ENCODE data around the gene ERBB4.
"Not testable (repeated sequence)": the region's sequence is repeated elsewhere in the genome, so short reads cannot be mapped to it uniquely, and the experiment has no call there.

ERBB4 gene

DNA sequence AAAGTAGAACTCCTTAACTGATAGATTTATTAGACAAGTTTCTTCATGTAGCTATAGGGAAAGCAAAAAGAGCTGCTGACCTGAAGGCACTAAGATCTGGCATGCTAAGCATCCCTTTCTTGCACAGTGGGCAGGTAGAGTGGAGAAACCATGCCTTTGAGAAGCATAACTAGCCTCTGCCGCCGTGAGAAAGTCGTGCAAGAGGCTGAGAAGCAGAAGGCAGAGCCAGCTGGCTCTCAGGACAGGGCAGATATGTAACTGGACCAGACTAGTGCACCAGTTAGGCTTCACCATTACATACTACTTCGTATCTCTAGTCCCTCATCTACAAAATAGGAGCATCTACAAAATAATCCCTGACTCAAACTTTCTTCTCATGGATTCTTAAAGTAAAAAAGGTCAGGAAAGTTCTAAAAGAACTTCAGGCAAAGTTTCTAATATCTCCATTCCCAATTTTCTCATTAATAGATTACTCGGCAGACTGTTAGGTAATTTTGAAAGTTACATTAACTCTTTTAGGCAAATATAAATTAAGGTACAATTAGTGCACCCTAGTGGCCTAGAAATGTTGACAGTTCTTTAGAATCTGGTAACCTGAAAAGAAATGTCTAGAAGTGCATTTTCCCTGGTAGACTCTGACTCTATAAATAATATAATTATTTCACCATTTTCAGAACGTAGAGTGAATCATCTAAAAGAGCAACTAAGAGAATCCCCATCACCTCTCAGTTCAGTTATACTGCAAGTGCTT, 10.3 kb downstream of the ERBB4 start:
- no peak for DNase-seq

DNA sequence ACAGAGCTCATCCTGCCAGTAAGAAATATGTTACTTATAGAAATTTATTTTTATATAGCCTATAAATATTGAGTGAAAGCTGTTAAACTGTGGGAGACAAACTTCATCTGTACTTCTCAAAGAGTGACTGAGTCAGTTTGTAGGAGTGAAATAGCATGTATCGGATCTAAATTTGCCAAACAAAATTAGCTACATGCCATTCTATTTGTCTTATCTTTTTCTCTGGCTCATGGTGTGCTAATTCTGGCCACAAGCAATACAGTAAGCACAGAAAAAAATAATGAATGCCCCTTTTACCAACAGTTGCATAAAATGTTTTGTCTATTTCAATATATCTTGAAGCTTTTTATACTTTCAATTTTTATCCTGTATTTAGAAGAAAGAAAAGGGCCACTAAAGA, 12.5 kb downstream of the ERBB4 start:
- DNase-seq = no peak

DNA sequence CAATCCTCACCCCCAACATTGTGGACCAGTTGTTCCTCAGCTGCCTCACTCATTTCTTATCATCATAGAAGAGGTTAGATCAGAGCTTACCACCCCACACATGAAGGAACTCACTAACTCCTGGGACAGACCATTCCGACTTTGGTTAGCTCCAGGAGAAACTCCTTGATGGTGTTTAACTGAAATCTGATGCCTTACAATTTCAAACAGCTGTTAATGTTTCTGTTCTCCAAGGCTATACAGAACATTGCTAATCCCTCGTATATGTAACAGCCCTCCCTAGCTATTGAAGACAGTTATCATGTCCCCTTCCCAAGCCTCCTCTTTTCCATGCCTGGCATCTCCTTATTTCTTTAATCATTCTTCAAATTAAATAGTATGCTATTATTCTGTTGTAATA, 14.8 kb downstream of the ERBB4 start:
- no peak for DNase-seq

DNA sequence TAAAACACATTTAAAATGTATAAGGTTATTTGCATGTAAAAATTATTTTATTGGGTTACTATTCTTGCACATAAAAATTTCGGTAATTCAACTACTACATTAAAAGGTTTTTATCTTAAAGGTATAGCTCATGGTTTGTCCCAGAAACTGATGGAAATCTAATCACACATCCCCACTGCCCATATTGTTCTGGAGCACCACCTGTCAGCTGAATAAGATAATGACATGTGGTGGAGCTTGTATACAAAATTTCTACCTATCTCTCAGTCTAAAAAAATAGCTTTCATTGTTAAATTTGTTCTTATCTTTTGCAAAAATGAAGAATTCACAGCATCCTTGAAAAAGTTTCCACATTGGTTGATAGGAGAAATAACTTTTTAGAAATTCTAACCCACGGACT, 18.3 kb downstream of the ERBB4 start:
- no peak for DNase-seq

DNA sequence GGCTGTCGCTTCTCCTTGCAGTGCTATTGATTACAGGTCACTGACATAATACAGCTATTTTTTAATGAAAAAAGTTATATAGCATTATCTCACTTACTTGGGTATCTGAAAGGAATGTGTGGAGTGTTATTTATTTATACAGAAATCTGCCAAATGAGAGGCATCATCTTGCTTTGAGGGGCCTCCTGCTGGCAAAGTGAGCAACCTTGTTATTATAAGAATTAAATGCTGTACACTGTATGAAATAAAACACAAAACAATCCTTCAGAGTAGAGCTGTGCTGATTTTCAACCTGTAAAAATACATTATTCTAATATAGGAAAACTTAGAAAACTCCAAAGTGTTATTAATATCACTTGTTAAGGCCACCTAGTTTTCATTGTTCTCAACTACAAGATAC, 20.9 kb downstream of the ERBB4 start:
- no peak for DNase-seq

DNA sequence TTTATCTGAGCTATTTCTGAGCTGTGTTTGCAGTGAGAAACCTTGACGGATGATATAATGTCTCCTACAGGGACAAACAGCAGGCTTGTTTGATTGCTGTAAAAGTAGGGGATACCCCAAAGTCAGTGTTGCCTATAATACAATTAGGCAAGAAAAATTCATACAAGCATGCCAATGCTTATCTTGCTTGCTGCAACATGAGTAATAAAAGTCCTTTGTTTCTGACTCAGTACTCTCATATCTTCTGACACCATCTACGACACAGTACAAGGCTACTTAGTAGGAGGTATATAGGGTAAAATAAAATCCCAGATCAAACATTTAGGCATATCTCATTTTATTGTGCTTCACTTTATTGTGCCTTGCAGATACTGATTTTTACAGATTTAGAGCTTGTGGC, 33.0 kb downstream of the ERBB4 start:
- no peak for DNase-seq

DNA sequence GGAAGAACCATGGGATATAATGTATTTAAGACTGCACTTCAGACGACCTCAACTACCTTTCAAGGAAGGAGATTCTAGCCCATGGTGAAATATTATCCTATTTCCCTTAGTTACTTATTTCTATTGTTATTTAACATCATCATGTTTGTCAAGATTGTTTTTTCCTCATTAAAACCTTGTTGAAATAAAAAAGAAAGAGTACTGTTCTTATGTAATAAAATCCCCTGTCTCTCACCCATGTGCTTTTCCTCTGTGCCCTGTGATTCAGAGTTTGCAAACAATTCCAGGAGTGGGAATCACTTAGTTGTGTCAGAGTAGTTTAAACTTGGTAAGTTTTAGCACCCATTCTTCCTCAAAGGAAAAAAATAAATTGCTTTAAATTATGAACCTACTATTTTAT, 43.6 kb downstream of the ERBB4 start:
- no peak for DNase-seq

DNA sequence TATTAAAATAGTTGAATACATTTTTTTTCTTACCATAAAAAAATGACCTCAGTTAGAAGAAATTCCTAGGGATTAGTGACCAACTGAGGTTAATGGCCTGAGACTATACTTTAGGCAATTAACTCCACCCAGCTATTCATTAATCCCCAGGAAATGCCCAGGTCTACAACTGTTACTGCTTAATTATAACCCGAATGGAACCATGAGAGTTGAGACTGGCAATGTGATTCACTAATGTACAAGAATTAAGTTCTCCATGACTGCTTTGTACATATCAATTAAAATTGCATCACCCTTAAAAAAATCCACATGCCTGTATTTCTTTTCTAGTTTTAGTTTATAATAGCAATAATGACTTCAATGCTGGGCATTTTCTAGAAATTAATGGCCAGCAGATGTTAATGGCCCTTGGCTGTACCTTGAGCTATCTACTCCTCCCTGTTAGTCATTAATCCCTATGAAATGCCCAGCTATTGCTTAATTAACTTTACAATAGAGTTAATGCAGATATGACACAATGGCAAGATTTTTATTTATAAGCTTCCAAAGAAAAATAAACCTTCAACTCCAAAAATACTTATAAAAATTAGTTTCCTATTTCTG, 44.1 kb downstream of the ERBB4 start:
- no peak for DNase-seq

DNA sequence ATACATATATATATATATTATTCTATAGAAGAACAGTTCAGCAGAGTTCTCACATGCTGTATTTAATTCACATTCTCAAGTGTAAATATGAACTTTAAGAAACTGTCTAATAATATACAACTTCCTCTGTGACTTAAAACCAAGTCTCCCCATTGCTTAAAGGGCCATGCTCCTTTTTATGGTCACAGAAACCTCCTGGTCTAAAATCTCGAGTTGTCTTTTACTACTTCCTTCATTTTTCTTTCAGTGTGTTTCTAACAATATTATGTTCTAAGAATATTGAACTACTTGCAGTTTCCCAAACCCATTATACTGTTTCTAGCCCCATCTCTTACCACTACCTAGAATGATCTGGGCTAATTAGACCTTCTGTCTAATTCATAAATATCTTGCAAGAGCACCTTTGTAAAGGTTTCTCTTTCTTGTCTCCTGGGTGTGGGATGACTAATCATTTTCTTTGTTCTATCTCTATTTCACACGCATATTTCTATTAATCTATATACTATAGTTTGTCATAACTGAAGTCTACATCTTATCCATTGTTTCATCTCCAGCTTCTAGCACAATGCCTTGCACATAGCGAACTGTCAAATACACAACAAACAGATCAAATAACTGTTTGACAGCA, 48.8 kb downstream of the ERBB4 start:
- no peak for DNase-seq

DNA sequence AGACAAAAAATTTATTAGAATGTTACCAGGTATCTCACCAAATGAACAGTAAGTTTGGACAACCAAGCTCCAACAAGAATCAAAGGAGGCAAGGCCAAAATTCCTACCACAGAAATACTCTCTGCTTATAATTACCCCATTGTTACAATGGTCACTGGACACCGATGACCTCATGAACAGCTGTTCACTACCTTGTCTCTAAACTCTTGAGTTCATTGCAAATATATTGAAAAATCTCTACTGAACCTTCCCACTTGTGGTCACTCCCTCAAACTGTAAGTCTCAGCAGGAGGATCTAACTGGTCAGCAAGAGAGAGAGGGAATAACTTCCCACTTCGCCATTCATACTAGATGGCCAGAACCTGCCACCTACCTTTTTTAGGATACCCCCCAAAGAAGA, 50.0 kb downstream of the ERBB4 start:
- no peak for DNase-seq

DNA sequence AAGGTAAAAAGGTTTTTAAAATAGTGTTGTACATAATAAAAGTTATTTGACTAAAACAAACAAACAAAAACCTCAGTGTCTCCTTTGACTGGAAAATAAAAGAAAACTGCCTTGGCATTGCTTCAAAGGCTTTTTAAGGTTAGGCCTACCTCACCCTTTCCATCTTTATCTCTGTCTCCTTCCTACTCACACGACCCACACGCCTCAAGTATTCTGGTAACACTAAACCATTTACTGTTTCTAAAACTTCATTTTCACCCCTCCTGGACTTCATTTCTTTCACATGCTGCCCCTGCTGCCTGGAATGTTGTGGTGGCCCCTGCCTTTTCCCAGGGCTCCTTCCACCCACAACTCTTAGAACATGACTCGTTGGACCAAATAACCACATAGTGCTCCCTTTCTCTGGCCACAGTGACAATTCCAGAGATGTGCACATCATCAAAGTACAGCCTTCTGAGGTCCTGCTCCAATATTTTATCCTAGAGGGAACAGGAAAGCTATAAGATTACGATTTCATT, 54.0 kb downstream of the ERBB4 start:
- peak; percentile 6 for DNase-seq

DNA sequence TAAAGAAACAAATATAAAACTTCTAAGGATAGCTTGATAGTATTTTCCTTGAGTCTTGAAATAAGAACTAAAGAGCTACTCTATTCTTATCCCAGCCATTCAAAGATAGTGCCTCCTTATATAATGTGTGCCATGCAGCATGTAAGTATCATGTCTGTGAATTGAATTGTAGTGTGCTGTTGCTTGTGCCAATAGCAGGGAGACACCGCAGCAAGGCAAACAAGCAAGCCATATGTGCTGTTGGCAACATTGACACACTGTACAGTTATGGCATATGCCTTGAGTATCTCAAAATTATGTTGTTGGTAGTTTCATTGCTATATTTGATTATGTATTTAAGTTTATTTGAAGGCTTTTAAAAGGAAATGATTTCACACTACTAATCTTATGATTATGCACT, 58.2 kb downstream of the ERBB4 start:
- DNase-seq = no peak

DNA sequence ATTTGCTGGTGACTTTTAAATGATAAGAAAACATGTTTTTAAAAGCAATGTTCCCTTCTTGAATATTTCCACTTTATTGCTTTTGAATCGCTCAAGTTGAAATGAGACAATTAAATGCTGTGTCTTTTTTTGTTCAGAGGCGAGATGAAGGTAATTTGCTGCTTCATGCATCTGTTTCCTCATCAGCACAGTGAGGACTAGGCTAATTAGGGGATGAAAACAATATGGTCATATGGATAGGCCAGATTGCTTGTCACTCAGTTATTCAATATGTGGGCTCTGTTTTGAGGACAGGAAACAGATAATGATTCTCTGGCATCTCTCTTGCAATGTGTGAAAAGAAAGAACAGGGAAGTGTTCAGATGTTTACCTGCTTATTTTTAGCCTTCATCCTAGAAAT, 61.0 kb downstream of the ERBB4 start:
- DNase-seq = no peak

DNA sequence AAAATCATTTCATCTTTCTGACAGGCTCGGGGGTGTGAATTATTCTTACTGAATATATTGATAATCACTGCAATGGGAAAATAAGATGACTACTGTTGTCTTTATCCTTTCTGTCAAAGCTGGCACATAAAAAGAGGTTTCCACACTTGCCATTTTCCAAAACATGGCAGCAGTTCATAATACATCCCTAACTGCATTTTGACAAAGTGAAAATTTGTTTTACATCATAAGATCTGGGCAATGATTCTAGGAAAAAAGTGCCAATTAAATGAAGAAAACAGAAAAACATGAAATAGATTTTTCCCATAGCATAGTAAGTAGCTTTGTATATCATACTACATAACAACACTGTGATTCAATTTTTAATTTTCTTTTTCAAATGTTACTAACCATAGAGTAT, 65.4 kb downstream of the ERBB4 start:
- DNase-seq = no peak

DNA sequence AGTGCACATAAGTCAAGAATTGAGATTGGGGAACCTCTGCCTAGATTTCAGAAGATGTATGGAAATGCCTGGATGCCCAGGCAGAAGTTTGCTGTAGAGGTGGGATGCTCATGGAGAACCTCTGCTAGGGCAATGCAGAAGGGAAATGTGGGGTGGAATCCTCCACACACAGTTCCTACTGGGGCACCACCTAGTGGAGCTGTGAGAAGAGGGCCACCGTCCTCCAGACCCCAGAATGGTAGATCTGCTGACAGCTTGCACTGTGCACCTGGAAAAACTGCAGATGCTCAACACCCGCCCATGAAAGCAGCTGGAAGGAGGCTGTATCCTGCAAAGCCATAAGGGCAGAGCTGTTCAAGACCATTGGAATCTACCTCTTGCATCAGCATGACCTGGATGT, 71.1 kb downstream of the ERBB4 start:
- not testable (repeated sequence) for DNase-seq

DNA sequence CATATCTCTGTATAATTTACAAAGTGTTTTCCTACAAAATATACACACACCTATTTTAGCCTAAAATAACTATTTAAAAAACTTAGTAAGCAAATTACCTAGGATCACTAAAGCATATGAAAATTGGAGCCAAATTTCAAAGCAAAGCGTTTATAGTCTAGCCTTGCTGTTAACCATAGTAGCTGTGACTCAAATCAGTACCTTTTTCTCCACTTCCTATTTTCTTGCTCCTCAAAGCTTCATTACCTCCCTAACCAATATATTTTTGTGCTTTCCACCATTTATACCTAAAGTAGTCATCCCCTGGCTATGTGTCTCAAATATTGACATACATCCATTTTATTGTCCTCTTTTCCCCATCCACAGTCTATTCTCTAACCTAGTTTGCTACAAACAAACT, 73.1 kb downstream of the ERBB4 start:
- no peak for DNase-seq

DNA sequence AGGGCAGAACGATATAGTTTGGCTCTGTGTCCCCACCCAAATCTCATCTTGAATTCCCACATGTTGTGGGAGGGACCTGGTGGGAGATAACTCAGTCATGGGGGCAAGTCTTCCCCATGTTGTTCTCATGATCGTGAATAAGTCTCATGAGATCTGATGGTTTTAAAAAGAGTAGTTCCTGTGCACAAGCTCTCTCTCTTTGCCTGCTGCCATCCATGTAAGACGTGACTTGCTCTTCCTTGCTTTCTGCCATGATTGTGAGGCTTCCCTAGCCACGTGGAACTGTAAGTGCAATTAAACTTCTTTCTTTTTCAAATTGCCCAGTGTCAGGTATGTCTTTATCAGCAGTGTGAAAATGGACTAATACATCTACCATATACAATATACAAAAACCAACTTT, 76.9 kb downstream of the ERBB4 start:
- not testable (repeated sequence) for DNase-seq

DNA sequence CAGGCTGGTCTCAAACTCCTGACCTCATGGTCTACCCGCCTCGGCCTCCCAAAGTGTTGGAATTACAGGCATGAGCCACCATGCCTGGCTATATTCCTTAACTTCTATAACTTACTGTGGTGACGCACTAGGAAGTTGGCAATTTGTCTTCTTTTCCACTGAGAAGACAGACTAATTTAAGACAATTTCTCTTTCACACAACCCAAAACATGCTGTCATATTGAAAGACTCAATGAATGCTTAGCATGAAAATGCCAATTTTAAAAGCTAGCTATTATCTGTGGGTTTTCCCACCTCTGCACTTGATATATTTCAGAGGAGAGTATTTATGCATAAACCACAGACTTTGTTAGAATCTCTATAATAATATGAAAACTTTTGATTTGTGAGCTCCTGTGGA, 84.5 kb downstream of the ERBB4 start:
- DNase-seq = no peak

DNA sequence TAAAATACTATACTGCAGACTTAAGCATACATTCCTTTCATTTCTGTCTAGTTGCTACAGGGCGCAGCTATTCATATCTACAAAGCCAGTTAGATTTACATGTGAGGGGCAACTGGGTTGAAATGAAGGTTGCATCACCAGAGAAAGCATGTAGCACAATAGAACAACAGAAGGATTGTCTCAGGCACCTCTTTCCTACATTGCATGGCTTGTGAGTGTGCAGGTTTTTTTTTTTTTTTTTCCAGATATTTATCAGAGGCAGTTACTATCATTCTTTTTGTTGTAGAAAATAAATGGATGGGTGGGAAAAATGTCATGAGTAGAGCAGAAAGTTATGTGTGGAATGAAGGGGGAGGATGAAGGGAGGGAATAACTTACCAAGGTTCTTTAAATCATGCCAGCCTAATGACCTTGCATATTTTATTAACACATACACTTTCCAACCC, 86.8 kb downstream of the ERBB4 start:
- DNase-seq = peak; percentile 66

DNA sequence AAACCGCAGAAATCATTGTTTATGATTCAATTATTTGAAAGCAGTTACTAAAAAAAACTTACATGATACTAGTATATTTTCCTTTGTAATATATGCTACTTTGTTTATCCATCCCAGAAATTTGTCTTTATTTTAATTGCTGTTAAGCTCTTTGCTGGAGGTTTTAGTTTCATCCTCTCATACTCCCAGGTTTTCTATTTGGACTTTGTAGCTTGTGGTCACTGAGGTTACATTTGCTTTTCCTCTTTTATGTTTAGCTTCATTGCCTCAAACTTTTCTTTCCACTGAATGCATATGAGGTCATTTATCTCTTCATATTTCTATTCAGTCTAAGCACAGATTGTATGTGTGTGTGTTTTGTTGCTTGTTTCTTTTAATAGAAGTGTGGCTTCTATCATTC, 89.9 kb downstream of the ERBB4 start:
- no peak for DNase-seq

DNA sequence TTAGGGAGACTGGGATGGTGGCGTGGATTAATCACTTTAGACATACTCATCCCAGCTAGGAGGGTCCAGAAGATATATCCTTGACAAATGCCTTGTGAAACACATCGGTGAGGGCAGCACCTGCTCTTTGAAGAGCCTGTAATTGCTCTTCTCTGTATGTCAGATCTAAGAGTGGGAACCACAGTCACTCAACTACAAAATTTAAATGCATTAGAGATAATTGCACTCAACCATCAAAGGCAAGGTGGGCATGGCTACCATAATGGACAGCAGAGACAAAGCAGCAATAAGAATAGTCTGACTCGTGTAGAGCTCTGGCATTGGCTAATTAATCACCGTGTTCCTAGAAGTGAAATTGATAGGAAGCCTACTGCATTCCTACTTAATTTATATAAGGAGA, 96.8 kb downstream of the ERBB4 start:
- no peak for DNase-seq

DNA sequence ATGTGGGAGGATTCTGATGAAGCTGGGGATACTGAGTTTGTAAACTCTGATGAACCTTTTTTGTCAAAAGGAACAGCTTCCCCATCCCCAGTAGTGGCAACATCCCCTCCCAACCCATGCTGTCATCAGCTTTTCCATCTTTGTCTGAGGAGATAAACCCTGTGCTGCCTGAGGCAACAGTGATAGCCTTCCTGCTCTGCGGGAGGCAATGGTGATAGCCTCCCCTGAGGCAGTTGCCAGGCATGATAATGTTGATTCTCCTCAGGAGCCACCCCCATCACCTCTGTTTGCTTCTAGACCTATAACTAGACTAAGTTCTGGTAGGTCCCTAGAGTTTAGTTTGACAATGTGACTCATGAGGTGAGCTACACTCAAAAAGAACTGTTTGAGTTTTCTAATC, 97.5 kb downstream of the ERBB4 start:
- DNase-seq = no peak

DNA sequence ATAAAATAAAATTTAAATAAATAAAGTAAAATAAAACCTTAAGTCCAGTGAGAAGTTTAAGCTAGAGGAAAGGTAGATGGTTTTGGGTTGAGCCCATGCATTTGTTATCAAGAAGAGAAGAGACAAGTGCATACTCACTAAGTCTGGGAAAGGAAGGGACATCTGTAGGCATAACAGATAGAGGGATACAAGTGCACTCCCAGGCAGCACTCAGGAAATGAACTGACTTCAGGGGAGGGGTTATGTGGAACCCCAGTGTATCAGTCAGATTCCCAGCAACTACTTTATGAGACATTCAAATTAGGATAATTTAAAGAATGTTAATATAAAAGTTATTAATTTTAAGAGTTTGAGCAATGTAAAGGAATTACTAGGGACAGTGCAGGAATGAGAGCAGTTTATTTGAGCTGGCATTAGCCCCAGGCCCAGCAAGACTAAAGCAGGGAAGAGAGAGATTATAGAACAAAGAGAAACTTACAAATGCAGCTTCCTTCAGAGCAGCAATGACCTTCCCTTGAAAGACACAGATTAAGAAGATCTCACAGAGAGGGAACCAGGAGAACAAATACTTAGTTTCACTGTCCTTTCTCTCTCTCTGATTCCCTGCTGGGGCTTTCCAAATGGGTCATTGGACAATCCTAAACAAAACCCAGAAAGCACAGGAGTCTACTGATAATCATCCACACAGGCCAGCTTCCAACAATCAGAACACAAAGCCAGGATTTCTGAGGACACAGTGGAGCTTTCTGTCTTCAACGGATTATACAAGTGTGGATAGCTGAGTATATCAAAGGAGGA, 109.7 kb downstream of the ERBB4 start:
- DNase-seq = no peak
